Glutamatergic neuron (in vitro differentiated cells): Measurements from ENCODE around the gene DNAAF8. TPM values are rescaled to one million over a fixed set of nuclear protein-coding genes. Genes with fewer than 3 reads are reported as not detected.

Source experiments
- DNase-seq: peaks from one replicate; pipeline ENCODE4 v3.0.0; 2022
- H3K27ac Mint-ChIP-seq: one replicate; pipeline ENCODE4 v1.8.0; 2020; ENCODE audit warnings: mild to moderate bottlenecking, mixed read lengths, inconsistent platforms; ENCODE audit not compliant: unreplicated experiment
- H3K27me3 Mint-ChIP-seq: one replicate; pipeline ENCODE4 v1.8.0; 2020; ENCODE audit warnings: mild to moderate bottlenecking, moderate library complexity, mixed read lengths, inconsistent platforms; ENCODE audit not compliant: unreplicated experiment
- H3K36me3 Mint-ChIP-seq: one replicate; pipeline ENCODE4 v1.8.0; 2020; ENCODE audit warnings: mild to moderate bottlenecking, mixed read lengths, inconsistent platforms; ENCODE audit not compliant: unreplicated experiment
- H3K4me1 Mint-ChIP-seq: one replicate; pipeline ENCODE4 v1.8.0; 2020; ENCODE audit warnings: mild to moderate bottlenecking, low read depth, mixed read lengths, inconsistent platforms; ENCODE audit not compliant: unreplicated experiment
- H3K4me3 Mint-ChIP-seq: one replicate; pipeline ENCODE4 v1.8.0; 2020; ENCODE audit warnings: mild to moderate bottlenecking, mixed read lengths, inconsistent platforms; ENCODE audit not compliant: unreplicated experiment
- H3K9me3 Mint-ChIP-seq: one replicate; pipeline ENCODE4 v1.8.0; 2020; ENCODE audit warnings: mild to moderate bottlenecking, moderate library complexity, mixed read lengths, inconsistent platforms; ENCODE audit not compliant: unreplicated experiment
- CTCF ChIP-seq: fragments of 200-600 bp; sonication (generic); IDR thresholded peaks from one replicate; pipeline ENCODE4 v1.5.0; 2021; ENCODE audit not compliant: partially characterized antibody, unreplicated experiment
- total RNA-seq: library from RNA; stranded (reverse); fragmentation: NEBNext Ultra II Directional; extraction: Animal tissue kit (Norgen Biotek cat#: 25700); gene quantifications from one replicate; pipeline ENCODE4 v1.2.1, GENCODE V29; 2021; ENCODE audit not compliant: unreplicated experiment

DNAAF8 gene
- total RNA-seq, 1 donor from 2014 or later, result 0.59 TPM

GRCh38 chr16:4752351-4753100, 18.2 kb downstream of the DNAAF8 start:
- peaks cover 1% of the 10 kb centered on the region for H3K9me3 Mint-ChIP-seq
- H3K36me3 Mint-ChIP-seq, result peaks cover 6% of the 10 kb centered on the region
- H3K27ac Mint-ChIP-seq, result no peak overlapping the region
- H3K4me3 Mint-ChIP-seq, result no peak overlapping the region
- DNase-seq, result no peak
- H3K27me3 Mint-ChIP-seq, result peaks cover 2% of the 10 kb centered on the region
- TF ChIP-seq CTCF, result no peak
- peaks cover 10% of the 10 kb centered on the region for H3K4me1 Mint-ChIP-seq

GRCh38 chr16:4753227-4753626, 18.9 kb downstream of the DNAAF8 start:
- no peak for DNase-seq
- H3K9me3 Mint-ChIP-seq, result peaks cover 1% of the 10 kb centered on the region
- H3K27ac Mint-ChIP-seq, result no peak overlapping the region
- peaks cover 6% of the 10 kb centered on the region for H3K36me3 Mint-ChIP-seq
- H3K4me3 Mint-ChIP-seq, result no peak overlapping the region
- peaks cover 2% of the 10 kb centered on the region for H3K27me3 Mint-ChIP-seq
- peaks cover 5% of the 10 kb centered on the region for H3K4me1 Mint-ChIP-seq
- no peak for TF ChIP-seq CTCF

- TF ChIP-seq CTCF, result no peak
- H3K36me3 Mint-ChIP-seq, result peaks cover 6% of the 10 kb centered on the region
- no peak overlapping the region for H3K4me3 Mint-ChIP-seq
- no peak overlapping the region for H3K27ac Mint-ChIP-seq
- peaks cover 3% of the 10 kb centered on the region for H3K27me3 Mint-ChIP-seq
- H3K4me1 Mint-ChIP-seq, result no peaks in the 10 kb centered on the region
- H3K9me3 Mint-ChIP-seq, result peaks cover 2% of the 10 kb centered on the region
- DNase-seq, result no peak
Observed at GRCh38 chr16:4754865-4755264, 20.5 kb downstream of the DNAAF8 start.

DNA sequence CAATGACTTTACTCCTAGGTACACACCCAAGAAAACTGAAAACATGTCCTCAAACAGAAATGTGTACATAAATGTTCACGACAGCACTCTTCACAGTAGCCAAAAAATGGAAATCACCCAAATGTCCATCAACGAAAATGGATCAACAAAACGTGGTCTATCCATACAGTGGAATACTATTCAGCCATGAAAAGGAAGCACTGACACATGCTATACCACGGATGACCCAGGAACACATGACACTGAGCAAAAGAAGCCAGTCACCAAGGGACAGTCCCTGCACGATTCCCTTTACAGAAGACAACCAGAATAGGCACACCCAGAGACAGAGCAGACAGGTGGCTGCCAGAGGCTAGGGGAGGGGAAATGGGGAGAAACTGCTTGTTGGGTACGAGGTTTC, 21.4 kb downstream of the DNAAF8 start:
- peaks cover 2% of the 10 kb centered on the region for H3K9me3 Mint-ChIP-seq
- H3K27me3 Mint-ChIP-seq, result peaks cover 3% of the 10 kb centered on the region
- H3K36me3 Mint-ChIP-seq, result peaks cover 6% of the 10 kb centered on the region
- H3K4me3 Mint-ChIP-seq, result no peak overlapping the region
- DNase-seq, result no peak
- no peak overlapping the region for H3K27ac Mint-ChIP-seq
- no peaks in the 10 kb centered on the region for H3K4me1 Mint-ChIP-seq
- TF ChIP-seq CTCF, result no peak

- no peak for TF ChIP-seq CTCF
- Mint-ChIP-seq H3K27me3 (peaks cover 3% of the 10 kb centered on the region), H3K9me3 (peaks cover 2% of the 10 kb centered on the region), H3K27ac (peak overlapping the region; percentile 14), H3K36me3 (peaks cover 5% of the 10 kb centered on the region), H3K4me3 (no peak overlapping the region), H3K4me1 (no peaks in the 10 kb centered on the region)
- no peak for DNase-seq
Observed at GRCh38 chr16:4760221-4760910, 26.0 kb downstream of the DNAAF8 start.
